Measurements from ENCODE around the gene IL36RN. TPM values are rescaled to one million over a fixed set of nuclear protein-coding genes. Genes with fewer than 3 reads are reported as not detected.

IL36RN gene
- total RNA-seq, 1 donor from 2014 or later = not detected

DNA sequence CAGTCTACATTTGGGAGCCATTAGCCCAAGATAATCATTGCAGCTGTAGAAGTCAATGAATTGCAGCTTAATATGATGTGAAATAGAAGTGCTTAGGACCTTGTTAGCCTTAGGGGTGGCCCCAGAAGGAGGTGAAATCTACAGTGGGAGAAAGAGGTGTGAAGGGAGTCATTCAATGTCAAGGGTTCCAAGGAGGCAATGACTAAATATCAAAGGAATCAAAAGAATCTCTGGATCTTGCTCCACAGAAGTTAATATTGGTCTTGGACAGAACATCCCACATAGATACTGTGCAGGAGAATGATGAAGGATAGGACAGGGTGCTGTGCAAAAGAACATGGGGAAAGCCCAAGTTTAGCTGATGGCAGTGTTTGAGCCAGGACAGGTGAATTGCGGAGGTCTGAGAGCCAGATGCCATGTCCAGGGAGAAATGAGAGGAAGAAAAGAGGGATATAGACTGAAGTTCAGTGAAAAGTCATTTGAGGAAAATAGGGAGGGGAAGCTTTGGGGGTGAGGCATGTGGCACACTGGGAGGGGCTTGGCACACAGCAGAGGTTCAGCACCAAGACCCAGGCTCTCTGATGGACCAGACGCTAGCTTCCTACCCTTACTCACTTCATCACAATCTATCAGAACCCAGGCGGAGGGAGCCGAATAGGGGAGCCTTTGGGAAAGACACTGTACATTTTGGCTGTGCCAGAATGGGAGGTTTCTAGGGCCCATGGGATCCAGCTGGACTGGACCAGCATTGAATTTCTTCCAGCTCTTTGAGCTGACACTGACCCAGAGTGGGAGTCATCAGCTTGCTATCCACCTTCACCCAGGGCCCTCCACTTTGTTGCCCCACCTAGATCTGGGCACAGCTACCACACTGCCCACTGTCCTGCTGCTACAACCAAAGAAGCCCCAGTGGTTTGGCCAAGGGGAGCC lies 10.9 kb downstream of the IL36RN start:
- no peaks in the 10 kb centered on the region for H3K4me1 ChIP-seq (ENCODE audit: control insufficient read depth in 3 of 3, insufficient read depth in 3 of 3, low read length in 3 of 3)
- H3K9ac ChIP-seq (ENCODE audit: low read depth in 1 of 3, low read length in 3 of 3) = no peak overlapping the region

DNA sequence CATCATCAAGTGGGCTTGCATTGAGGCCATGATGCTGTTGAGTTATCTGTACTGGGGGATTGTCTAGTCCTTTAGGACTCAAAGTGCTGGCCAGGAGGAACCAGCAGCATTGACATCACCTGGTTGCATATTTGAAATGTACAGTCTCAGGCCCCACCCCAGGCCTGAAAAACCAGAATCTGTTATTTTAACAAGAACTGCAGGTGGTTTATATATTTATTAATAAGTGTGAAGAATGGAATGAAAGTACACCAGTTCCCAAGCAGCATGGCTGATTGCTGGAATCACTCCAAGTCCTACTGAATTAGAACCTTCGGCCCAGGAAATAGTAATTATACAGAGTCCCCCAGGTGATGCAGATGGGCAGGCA lies 11.6 kb downstream of the IL36RN start:
- H3K27ac ChIP-seq (ENCODE audit: low read depth, low read length) = no peak overlapping the region
- H3K4me3 ChIP-seq (ENCODE audit: low read length in 3 of 3) = no peak overlapping the region
- no peak overlapping the region for H3K9ac ChIP-seq (ENCODE audit: low read depth in 1 of 3, low read length in 3 of 3)
- H3K9me3 ChIP-seq (ENCODE audit: control insufficient read depth in 3 of 3, low read length in 3 of 3) = no peaks in the 10 kb centered on the region
- H3K27me3 ChIP-seq (ENCODE audit: control insufficient read depth in 3 of 3, insufficient read depth in 3 of 3, low read length in 3 of 3) = peaks cover 2 to 7% (median 3%) of the 10 kb centered on the region in 3 donors
- H3K4me1 ChIP-seq (ENCODE audit: control insufficient read depth in 3 of 3, insufficient read depth in 3 of 3, low read length in 3 of 3) = no peaks in the 10 kb centered on the region
- H3K36me3 ChIP-seq (ENCODE audit: control insufficient read depth in 3 of 3, insufficient read depth in 3 of 3, low read length in 3 of 3) = no peaks in the 10 kb centered on the region

More for the DNA sequence above, 10.9 kb downstream of the IL36RN start:
- Histone ChIP-seq H3K27ac (ENCODE audit: low read depth, low read length) (no peak overlapping the region), H3K4me3 (ENCODE audit: low read length in 3 of 3) (no peak overlapping the region), H3K27me3 (ENCODE audit: control insufficient read depth in 3 of 3, insufficient read depth in 3 of 3, low read length in 3 of 3) (peaks cover 2 to 7% (median 3%) of the 10 kb centered on the region in 3 donors), H3K9me3 (ENCODE audit: control insufficient read depth in 3 of 3, low read length in 3 of 3) (no peaks in the 10 kb centered on the region), H3K36me3 (ENCODE audit: control insufficient read depth in 3 of 3, insufficient read depth in 3 of 3, low read length in 3 of 3) (no peaks in the 10 kb centered on the region)

DNA sequence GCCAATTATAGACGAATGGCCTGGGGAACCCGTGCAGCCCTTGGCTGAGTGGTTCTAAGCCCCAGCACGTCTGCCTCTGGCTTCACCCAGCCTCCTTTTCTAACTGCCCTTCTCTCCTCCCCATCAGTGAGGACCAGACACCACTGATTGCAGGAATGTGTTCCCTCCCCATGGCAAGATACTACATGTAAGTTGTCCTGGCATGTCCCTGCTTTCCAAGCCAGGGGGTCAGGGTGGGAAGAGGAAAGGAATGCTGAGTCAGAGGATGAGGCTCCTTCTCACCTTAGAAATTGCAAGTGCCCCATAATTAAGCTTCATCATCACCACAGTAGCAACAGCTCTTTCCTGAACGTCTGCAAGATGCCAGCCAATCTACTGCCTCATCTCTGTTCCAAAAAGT lies 13.6 kb downstream of the IL36RN start:
- Histone ChIP-seq H3K4me3 (ENCODE audit: low read length in 3 of 3) (no peak overlapping the region), H3K27ac (ENCODE audit: low read depth, low read length) (no peak overlapping the region), H3K9ac (ENCODE audit: low read depth in 1 of 3, low read length in 3 of 3) (no peak overlapping the region), H3K27me3 (ENCODE audit: control insufficient read depth in 3 of 3, insufficient read depth in 3 of 3, low read length in 3 of 3) (peaks cover 2 to 4% (median 3%) of the 10 kb centered on the region in 3 donors), H3K4me1 (ENCODE audit: control insufficient read depth in 3 of 3, insufficient read depth in 3 of 3, low read length in 3 of 3) (no peaks in the 10 kb centered on the region), H3K9me3 (ENCODE audit: control insufficient read depth in 3 of 3, low read length in 3 of 3) (no peaks in the 10 kb centered on the region), H3K36me3 (ENCODE audit: control insufficient read depth in 3 of 3, insufficient read depth in 3 of 3, low read length in 3 of 3) (no peaks in the 10 kb centered on the region)

DNA sequence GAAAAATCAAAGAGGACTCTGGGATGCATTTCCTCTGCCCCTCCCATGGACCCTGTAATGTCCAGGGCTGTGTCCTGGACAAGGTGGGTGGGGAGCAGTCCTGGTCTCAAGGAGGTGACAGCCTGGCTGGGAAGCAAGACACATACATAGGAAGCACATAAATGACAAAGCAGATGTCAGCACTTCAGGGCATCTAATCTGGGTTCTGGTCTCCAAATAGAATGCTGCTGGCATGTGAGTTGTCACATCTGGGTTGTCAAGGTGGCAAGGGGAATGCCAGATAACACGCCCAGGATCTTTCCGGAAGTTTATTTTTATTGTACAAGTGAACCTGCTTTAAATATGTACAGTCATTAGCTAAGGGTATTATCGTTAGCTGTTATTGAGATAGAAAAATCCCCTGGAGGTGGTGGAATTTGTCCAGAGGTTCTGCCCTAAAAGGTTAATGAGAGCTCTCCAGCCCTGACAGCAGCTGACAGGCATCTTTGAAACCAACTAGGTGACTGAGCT lies 14.4 kb downstream of the IL36RN start:
- Histone ChIP-seq H3K9ac (ENCODE audit: low read depth in 1 of 3, low read length in 3 of 3) (no peak overlapping the region), H3K4me1 (ENCODE audit: control insufficient read depth in 3 of 3, insufficient read depth in 3 of 3, low read length in 3 of 3) (no peaks in the 10 kb centered on the region), H3K27me3 (ENCODE audit: control insufficient read depth in 3 of 3, insufficient read depth in 3 of 3, low read length in 3 of 3) (peaks cover 2 to 4% (median 3%) of the 10 kb centered on the region in 3 donors), H3K27ac (ENCODE audit: low read depth, low read length) (no peak overlapping the region), H3K9me3 (ENCODE audit: control insufficient read depth in 3 of 3, low read length in 3 of 3) (no peaks in the 10 kb centered on the region), H3K4me3 (ENCODE audit: low read length in 3 of 3) (no peak overlapping the region), H3K36me3 (ENCODE audit: control insufficient read depth in 3 of 3, insufficient read depth in 3 of 3, low read length in 3 of 3) (no peaks in the 10 kb centered on the region)

DNA sequence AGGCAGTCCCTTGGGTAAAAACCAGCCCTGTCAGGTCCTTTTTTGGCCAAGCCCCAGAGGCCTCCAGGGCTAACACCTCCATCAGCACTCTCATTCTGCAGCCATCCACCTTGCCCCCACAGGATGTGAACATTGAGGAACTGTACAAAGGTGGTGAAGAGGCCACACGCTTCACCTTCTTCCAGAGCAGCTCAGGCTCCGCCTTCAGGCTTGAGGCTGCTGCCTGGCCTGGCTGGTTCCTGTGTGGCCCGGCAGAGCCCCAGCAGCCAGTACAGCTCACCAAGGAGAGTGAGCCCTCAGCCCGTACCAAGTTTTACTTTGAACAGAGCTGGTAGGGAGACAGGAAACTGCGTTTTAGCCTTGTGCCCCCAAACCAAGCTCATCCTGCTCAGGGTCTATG lies 16.0 kb downstream of the IL36RN start:
- H3K9ac ChIP-seq (ENCODE audit: low read depth in 1 of 3, low read length in 3 of 3) = no peak overlapping the region
- no peaks in the 10 kb centered on the region for H3K4me1 ChIP-seq (ENCODE audit: control insufficient read depth in 3 of 3, insufficient read depth in 3 of 3, low read length in 3 of 3)
- H3K36me3 ChIP-seq (ENCODE audit: control insufficient read depth in 3 of 3, insufficient read depth in 3 of 3, low read length in 3 of 3) = no peaks in the 10 kb centered on the region
- peaks cover 2 to 4% (median 3%) of the 10 kb centered on the region in 3 donors for H3K27me3 ChIP-seq (ENCODE audit: control insufficient read depth in 3 of 3, insufficient read depth in 3 of 3, low read length in 3 of 3)
- no peaks in the 10 kb centered on the region for H3K9me3 ChIP-seq (ENCODE audit: control insufficient read depth in 3 of 3, low read length in 3 of 3)
- no peak overlapping the region for H3K27ac ChIP-seq (ENCODE audit: low read depth, low read length)
- H3K4me3 ChIP-seq (ENCODE audit: low read length in 3 of 3) = no peak overlapping the region

DNA sequence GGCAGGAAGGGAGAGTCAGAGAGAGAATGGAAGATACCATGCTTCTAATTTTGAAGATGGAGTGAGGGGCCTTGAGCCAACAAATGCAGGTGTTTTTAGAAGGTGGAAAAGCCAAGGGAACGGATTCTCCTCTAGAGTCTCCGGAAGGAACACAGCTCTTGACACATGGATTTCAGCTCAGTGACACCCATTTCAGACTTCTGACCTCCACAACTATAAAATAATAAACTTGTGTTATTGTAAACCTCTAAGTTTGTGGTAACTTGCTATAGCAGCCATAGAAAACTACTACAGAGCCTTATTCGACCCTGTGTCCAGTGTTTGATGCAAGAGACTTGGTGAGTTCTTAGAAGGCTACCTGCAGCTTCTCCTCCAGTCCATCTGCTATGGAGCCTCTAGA lies 16.6 kb downstream of the IL36RN start:
- Histone ChIP-seq H3K9me3 (ENCODE audit: control insufficient read depth in 3 of 3, low read length in 3 of 3) (no peaks in the 10 kb centered on the region), H3K27me3 (ENCODE audit: control insufficient read depth in 3 of 3, insufficient read depth in 3 of 3, low read length in 3 of 3) (peaks cover 2 to 4% (median 3%) of the 10 kb centered on the region in 3 donors), H3K4me3 (ENCODE audit: low read length in 3 of 3) (no peak overlapping the region), H3K36me3 (ENCODE audit: control insufficient read depth in 3 of 3, insufficient read depth in 3 of 3, low read length in 3 of 3) (no peaks in the 10 kb centered on the region), H3K4me1 (ENCODE audit: control insufficient read depth in 3 of 3, insufficient read depth in 3 of 3, low read length in 3 of 3) (no peaks in the 10 kb centered on the region), H3K9ac (ENCODE audit: low read depth in 1 of 3, low read length in 3 of 3) (no peak overlapping the region), H3K27ac (ENCODE audit: low read depth, low read length) (no peak overlapping the region)

DNA sequence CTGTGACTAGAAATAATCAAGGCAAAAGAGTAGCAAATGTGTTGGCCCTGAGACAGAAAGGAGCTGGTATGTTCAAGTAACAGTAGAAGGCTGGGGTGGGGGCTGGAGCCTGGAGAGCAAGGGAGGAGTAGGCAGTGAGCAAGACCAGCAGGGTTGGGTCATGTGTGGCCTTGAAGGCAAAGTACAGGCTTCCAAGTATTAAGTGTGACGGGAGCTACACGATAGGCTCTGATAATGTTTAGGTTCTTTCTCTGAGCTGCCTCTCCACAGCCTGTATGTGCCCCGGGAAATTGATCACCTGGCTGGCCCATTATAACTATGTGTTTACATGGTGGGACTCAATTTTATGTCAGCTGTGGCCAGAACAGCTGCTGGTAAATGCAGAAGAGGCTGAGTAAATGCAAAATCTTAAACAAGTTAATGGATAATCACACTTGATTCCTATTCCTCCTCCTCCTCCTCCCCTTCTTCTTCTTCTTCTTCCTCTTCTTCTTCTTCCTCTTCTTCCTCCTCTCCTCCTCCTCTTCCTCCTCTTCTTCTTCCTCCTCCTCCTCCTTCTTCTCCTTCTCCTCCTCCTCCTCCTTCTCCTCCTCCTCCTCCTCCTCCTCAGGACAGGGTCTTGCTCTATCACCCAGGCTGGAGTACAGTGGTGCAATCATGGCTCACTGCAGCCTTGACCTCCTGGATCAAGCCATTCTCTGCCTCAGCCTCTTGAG lies 18.1 kb downstream of the IL36RN start:
- Histone ChIP-seq H3K27ac (ENCODE audit: low read depth, low read length) (no peak overlapping the region), H3K4me1 (ENCODE audit: control insufficient read depth in 3 of 3, insufficient read depth in 3 of 3, low read length in 3 of 3) (no peaks in the 10 kb centered on the region), H3K9me3 (ENCODE audit: control insufficient read depth in 3 of 3, low read length in 3 of 3) (no peaks in the 10 kb centered on the region), H3K27me3 (ENCODE audit: control insufficient read depth in 3 of 3, insufficient read depth in 3 of 3, low read length in 3 of 3) (peaks cover 2 to 10% (median 6%) of the 10 kb centered on the region in 3 donors), H3K4me3 (ENCODE audit: low read length in 3 of 3) (no peak overlapping the region), H3K9ac (ENCODE audit: low read depth in 1 of 3, low read length in 3 of 3) (no peak overlapping the region), H3K36me3 (ENCODE audit: control insufficient read depth in 3 of 3, insufficient read depth in 3 of 3, low read length in 3 of 3) (no peaks in the 10 kb centered on the region)

DNA sequence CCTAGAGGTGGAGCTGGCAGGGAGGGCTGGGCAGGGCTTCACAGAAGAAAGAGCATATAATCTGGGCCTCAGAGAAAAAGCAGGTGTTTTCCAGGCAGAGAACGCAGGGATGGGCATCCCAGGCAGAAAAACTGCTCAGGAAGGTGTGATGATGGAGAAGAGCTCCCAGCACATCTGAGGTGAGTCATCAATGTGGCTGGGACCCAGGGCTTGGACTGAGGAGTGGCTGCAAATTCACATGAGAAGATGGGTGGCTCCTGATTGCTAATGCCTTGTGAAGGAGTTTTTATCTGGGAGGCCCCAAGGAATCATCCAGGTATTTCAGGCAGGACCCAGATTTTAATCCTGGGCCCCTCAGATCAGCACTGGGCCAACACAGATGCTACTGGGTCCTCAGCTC lies 18.9 kb downstream of the IL36RN start:
- H3K36me3 ChIP-seq (ENCODE audit: control insufficient read depth in 3 of 3, insufficient read depth in 3 of 3, low read length in 3 of 3) = no peaks in the 10 kb centered on the region
- no peaks in the 10 kb centered on the region for H3K4me1 ChIP-seq (ENCODE audit: control insufficient read depth in 3 of 3, insufficient read depth in 3 of 3, low read length in 3 of 3)
- H3K27ac ChIP-seq (ENCODE audit: low read depth, low read length) = no peak overlapping the region
- H3K9ac ChIP-seq (ENCODE audit: low read depth in 1 of 3, low read length in 3 of 3) = no peak overlapping the region
- no peaks in the 10 kb centered on the region for H3K9me3 ChIP-seq (ENCODE audit: control insufficient read depth in 3 of 3, low read length in 3 of 3)
- no peak overlapping the region for H3K4me3 ChIP-seq (ENCODE audit: low read length in 3 of 3)
- peaks cover 0 to 9% (median 3%) of the 10 kb centered on the region in 3 donors for H3K27me3 ChIP-seq (ENCODE audit: control insufficient read depth in 3 of 3, insufficient read depth in 3 of 3, low read length in 3 of 3)

DNA sequence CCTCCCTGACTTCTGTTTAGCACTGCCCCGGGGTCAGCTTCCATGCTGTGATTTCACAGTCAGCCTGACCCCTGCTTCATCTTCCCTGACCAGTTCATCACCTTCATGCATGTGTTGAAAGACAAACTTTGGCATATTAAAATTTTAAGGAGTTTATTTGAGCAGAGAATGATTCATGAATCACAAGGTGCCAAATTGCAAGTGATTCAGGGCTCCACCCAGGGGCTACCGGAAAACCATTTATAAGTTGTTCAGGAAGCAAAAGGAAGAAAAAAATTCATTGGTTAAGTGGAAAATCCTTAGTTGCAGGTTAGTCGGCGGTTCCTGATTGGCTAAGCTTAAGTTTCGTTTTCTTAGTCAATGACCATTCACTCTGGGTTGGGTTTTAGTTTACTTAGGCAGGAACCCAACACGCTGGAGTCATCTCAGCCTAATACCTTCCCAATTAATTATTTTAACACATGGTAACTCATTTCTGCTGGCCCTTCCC lies 19.4 kb downstream of the IL36RN start:
- no peaks in the 10 kb centered on the region for H3K4me1 ChIP-seq (ENCODE audit: control insufficient read depth in 3 of 3, insufficient read depth in 3 of 3, low read length in 3 of 3)
- H3K27me3 ChIP-seq (ENCODE audit: control insufficient read depth in 3 of 3, insufficient read depth in 3 of 3, low read length in 3 of 3) = peaks cover 0 to 9% (median 3%) of the 10 kb centered on the region in 3 donors

DNA sequence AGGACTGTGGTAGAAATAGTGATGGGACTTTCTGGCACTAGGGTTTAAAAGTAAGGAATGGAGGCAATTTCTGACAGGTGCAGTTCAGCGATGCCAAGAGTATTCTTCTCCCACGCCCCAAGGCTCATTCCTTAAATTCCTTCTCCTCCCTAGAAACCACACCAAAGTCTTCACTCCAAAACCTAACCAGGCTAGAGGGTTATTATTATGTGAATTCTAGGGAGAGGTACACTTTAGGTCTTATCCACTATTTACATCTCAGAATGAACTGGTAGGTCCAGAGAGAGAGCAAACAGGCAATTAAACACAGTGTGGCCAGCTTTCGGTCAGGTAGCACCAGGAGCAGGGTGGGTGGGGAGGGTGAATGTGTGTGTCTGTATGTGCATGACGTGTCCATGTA lies 20.1 kb downstream of the IL36RN start:
- no peaks in the 10 kb centered on the region for H3K9me3 ChIP-seq (ENCODE audit: control insufficient read depth in 3 of 3, low read length in 3 of 3)
- no peaks in the 10 kb centered on the region for H3K36me3 ChIP-seq (ENCODE audit: control insufficient read depth in 3 of 3, insufficient read depth in 3 of 3, low read length in 3 of 3)
- no peak overlapping the region for H3K9ac ChIP-seq (ENCODE audit: low read depth in 1 of 3, low read length in 3 of 3)

More for the DNA sequence above, 19.4 kb downstream of the IL36RN start:
- Histone ChIP-seq H3K36me3 (ENCODE audit: control insufficient read depth in 3 of 3, insufficient read depth in 3 of 3, low read length in 3 of 3) (no peaks in the 10 kb centered on the region), H3K9ac (ENCODE audit: low read depth in 1 of 3, low read length in 3 of 3) (no peak overlapping the region), H3K9me3 (ENCODE audit: control insufficient read depth in 3 of 3, low read length in 3 of 3) (no peaks in the 10 kb centered on the region), H3K27ac (ENCODE audit: low read depth, low read length) (no peak overlapping the region), H3K4me3 (ENCODE audit: low read length in 3 of 3) (no peak overlapping the region)

More for the DNA sequence above, 20.1 kb downstream of the IL36RN start:
- peaks cover 0 to 9% (median 3%) of the 10 kb centered on the region in 3 donors for H3K27me3 ChIP-seq (ENCODE audit: control insufficient read depth in 3 of 3, insufficient read depth in 3 of 3, low read length in 3 of 3)
- no peak overlapping the region for H3K4me3 ChIP-seq (ENCODE audit: low read length in 3 of 3)
- no peaks in the 10 kb centered on the region for H3K4me1 ChIP-seq (ENCODE audit: control insufficient read depth in 3 of 3, insufficient read depth in 3 of 3, low read length in 3 of 3)
- no peak overlapping the region for H3K27ac ChIP-seq (ENCODE audit: low read depth, low read length)
